GM11168 (cell line): ENCODE data around the gene RPP38.

ENCODE experiments used
- in situ Hi-C: fragments of 300-500 bp; cut with MboI; formaldehyde crosslinking; loops from one replicate; pipeline ENCODE4 v1.12.0; 2022; ENCODE audit warnings: low sequenced_read_pairs; ENCODE audit not compliant: unreplicated experiment

The RPP38 gene

DNA sequence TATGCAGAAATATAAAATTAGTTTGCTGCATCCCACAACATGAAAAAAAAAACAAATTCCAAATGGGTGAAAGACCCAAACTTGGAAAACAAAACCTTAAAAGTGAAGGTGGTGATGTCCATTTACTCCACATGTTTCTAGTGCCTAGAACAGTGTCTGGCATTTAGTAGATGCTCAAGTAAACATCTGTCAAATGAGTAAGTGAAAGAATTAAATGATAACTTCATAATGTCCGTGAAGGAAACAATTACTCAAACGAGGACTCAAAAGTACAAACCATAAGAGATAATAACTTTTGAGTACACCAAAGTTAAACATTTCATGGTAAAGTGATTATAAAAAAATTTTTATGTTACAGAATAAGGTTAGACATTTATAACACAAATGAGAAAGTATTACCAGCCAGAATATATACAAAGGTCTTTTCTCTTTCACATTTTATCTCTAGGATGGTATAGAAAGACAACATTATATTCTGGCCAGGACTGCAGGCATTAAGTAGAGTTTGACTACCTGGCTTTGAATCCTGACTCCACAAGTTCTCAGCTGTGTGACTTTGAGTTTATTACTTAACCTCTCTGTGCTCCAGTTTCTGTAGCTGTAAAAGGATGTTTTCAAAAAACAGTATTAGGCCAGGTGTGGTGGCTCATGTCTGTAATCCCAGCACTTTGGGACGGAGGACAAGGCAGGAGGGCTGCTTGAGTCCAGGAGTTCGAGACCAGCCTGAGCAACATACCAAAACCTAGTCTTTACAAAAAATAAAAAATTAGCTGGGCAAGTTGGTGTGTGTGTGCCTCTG is 50.6 kb downstream of the RPP38 start:
- in situ Hi-C loops: no loop called here

DNA sequence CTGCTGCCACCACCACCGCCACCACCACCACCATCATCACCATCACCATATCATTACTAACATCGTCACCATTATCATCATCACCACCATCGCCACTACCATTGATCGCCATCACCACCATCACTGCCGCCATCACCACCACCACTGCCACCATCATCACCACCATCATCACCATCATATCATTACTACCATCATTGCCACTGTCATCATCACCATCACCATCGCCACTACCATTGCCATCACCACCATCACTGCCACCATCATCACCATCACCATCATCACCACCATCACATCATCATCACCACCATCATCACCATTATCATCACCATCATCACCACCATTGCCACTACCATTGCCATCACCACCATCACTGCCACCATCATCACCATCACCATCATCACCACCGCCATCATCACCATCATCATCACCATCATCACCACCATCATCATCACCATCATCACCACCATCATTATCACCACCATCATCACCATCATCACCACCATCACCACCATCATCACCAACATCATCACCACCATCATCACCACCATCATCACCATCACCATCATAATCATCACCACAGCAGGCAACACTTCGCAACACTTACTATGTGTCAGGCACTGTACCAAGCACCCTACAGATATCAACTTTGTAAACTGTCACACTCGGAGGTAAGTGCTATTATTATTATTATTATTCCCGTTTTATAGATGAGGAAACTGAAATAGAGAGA is 52.1 kb downstream of the RPP38 start:
- in situ Hi-C loops: no loop called here

DNA sequence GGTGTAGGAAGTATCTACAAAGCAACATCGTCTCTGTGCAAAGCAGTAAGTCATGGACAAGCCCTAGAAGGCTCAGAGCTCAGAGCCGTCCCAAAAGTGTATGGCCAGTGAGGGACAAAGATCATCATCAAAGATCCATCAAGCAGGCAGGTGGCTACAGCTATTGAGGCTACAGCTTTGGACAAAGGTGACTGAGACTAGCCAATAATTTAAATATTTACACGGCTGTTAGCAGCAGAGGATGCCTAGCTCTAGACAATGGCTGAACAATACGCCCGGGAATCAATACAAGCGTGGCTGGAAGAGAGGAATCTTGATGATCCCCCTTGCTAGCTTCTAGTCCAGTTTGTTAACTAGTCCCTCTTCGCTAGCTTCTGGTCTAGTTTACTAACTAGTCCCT is 53.4 kb downstream of the RPP38 start:
- in situ Hi-C loops: no loop called here

DNA sequence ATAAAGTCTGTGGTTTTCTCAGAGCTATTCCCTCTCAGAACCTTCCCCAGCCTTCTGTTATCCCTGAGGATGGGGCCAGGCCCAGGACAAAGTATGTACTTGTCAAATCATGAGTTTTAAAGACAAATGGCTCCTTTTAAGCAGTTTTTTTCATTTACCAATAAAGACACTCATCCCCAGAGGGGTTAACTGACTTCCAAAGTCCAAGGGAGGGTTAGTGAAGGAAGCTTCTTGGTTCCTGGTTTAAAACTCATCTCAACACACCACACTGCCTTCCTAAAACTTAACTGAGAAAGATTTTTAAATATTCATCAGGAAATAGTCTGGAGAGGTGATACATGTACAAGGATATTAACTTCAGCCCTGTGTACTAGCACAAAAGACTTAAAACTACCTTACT is 55.4 kb downstream of the RPP38 start:
- in situ Hi-C loops: no loop called here
